NCI-H1694 treated with DMSO at 0.1 percent for 48 hours (cell line): ENCODE results near the gene C1orf210.
A peak's percentile ranks its signal among the peaks of the same experiment; 100 is the strongest.

Source experiments
- DNase-seq: peaks from one replicate; lab custom pipeline; 2025; lab: John Stamatoyannopoulos, UW

Gene C1orf210

GRCh38 chr1:43285269-43285990 lies at the start of gene C1orf210:
TSS of gene C1orf210 (minus strand) at chr1:43285581. CDS start at chr1:43283270, 2,311 bp downstream.
- no peak for DNase-seq

- DNase-seq: no peak
These were observed 49.2 kb upstream of the C1orf210 start for GRCh38 chr1:43334453-43335205.

GRCh38 chr1:43331688-43332087 lies 46.3 kb upstream of the C1orf210 start:
- DNase-seq: no peak

- no peak for DNase-seq
These were observed 44.8 kb upstream of the C1orf210 start for GRCh38 chr1:43329995-43330751.

- no peak for DNase-seq
These were observed 42.3 kb upstream of the C1orf210 start for GRCh38 chr1:43327549-43328292.

- no peak for DNase-seq
These were observed 40.0 kb upstream of the C1orf210 start for GRCh38 chr1:43325381-43325780.

- DNase-seq: no peak
These were observed 39.4 kb upstream of the C1orf210 start for GRCh38 chr1:43324810-43325209.

- no peak for DNase-seq
These were observed 37.1 kb upstream of the C1orf210 start for GRCh38 chr1:43322506-43322905.

GRCh38 chr1:43321331-43321891 lies 36.0 kb upstream of the C1orf210 start:
- no peak for DNase-seq

- no peak for DNase-seq
These were observed 34.4 kb upstream of the C1orf210 start for GRCh38 chr1:43319766-43320165.

GRCh38 chr1:43319288-43319687 lies 33.9 kb upstream of the C1orf210 start:
- no peak for DNase-seq

GRCh38 chr1:43318831-43319230 lies 33.5 kb upstream of the C1orf210 start:
- no peak for DNase-seq

GRCh38 chr1:43317817-43318471 lies 32.6 kb upstream of the C1orf210 start:
- peak; percentile 77 for DNase-seq

GRCh38 chr1:43316738-43317520 lies 31.5 kb upstream of the C1orf210 start:
- no peak for DNase-seq

GRCh38 chr1:43315963-43316737 lies 30.8 kb upstream of the C1orf210 start:
- no peak for DNase-seq

GRCh38 chr1:43315481-43315880 lies 30.1 kb upstream of the C1orf210 start:
- no peak for DNase-seq

- no peak for DNase-seq
These were observed 28.9 kb upstream of the C1orf210 start for GRCh38 chr1:43314233-43314632.

GRCh38 chr1:43313771-43314170 lies 28.4 kb upstream of the C1orf210 start:
- no peak for DNase-seq
